ENCODE measurements around the gene SPDYE18.
"Not testable (repeated sequence)": the region's sequence is repeated elsewhere in the genome, so short reads cannot be mapped to it uniquely, and the experiment has no call there.

SPDYE18 gene

GRCh38 chr7:77062557-77062956, at the start of gene SPDYE18:
TSS of gene SPDYE18 (minus strand) at chr7:77062558. CDS start at chr7:77060512, 2,046 bp downstream.
- not testable (repeated sequence) for DNase-seq

GRCh38 chr7:77108362-77108761, 46.0 kb upstream of the SPDYE18 start:
- not testable (repeated sequence) for DNase-seq

- not testable (repeated sequence) for DNase-seq
Observed at GRCh38 chr7:77107659-77108058, 45.3 kb upstream of the SPDYE18 start.

GRCh38 chr7:77105904-77106303, 43.5 kb upstream of the SPDYE18 start:
- not testable (repeated sequence) for DNase-seq

GRCh38 chr7:77102671-77103070, 40.3 kb upstream of the SPDYE18 start:
- DNase-seq = not testable (repeated sequence)

GRCh38 chr7:77101187-77101586, 38.8 kb upstream of the SPDYE18 start:
- not testable (repeated sequence) for DNase-seq

- DNase-seq = not testable (repeated sequence)
Observed at GRCh38 chr7:77100501-77100900, 38.1 kb upstream of the SPDYE18 start.

- DNase-seq = not testable (repeated sequence)
Observed at GRCh38 chr7:77092301-77092700, 29.9 kb upstream of the SPDYE18 start.

- not testable (repeated sequence) for DNase-seq
Observed at GRCh38 chr7:77082192-77082591, 19.8 kb upstream of the SPDYE18 start.

- DNase-seq = not testable (repeated sequence)
Observed at GRCh38 chr7:77080236-77080635, 17.9 kb upstream of the SPDYE18 start.

GRCh38 chr7:77079624-77080023, 17.3 kb upstream of the SPDYE18 start:
- not testable (repeated sequence) for DNase-seq

GRCh38 chr7:77079112-77079511, 16.8 kb upstream of the SPDYE18 start:
- DNase-seq = not testable (repeated sequence)

- not testable (repeated sequence) for DNase-seq
Observed at GRCh38 chr7:77077060-77077459, 14.7 kb upstream of the SPDYE18 start.

GRCh38 chr7:77074786-77075396, 12.5 kb upstream of the SPDYE18 start:
- not testable (repeated sequence) for DNase-seq

GRCh38 chr7:77071108-77071507, 8.8 kb upstream of the SPDYE18 start:
- DNase-seq = not testable (repeated sequence)

- not testable (repeated sequence) for DNase-seq
Observed at GRCh38 chr7:77065869-77066268, 3.5 kb upstream of the SPDYE18 start.

GRCh38 chr7:77063732-77064131, 1.4 kb upstream of the SPDYE18 start:
- not testable (repeated sequence) for DNase-seq

GRCh38 chr7:77032261-77032660, 30.1 kb downstream of the SPDYE18 start, which contains the start of gene SPDYE17:
TSS of gene SPDYE17 (minus strand) at chr7:77032361. CDS start at chr7:77030570, 1,791 bp downstream.
- DNase-seq = not testable (repeated sequence)

GRCh38 chr7:77026349-77026748, 36.0 kb downstream of the SPDYE18 start:
- not testable (repeated sequence) for DNase-seq

- not testable (repeated sequence) for DNase-seq
Observed at GRCh38 chr7:77010074-77010680, 52.2 kb downstream of the SPDYE18 start.

GRCh38 chr7:77008000-77008399, 54.4 kb downstream of the SPDYE18 start:
- not testable (repeated sequence) for DNase-seq

- DNase-seq = not testable (repeated sequence)
Observed at GRCh38 chr7:77006127-77007110, 55.9 kb downstream of the SPDYE18 start.
